IMR-90 (cell line): ENCODE data around the gene GBE1. TPM values are rescaled to one million over a fixed set of nuclear protein-coding genes. Genes with fewer than 3 reads are reported as not detected.

Source experiments
- ATAC-seq: fragments of 200-7000 bp; cut with Tn5 transposase; 2 replicates; pipeline ENCODE4 v1.9.1; 2020; ENCODE audit warnings: low read depth, mild to moderate bottlenecking, moderate library complexity
- BruUV-seq: library from RNA; stranded (reverse); fragments of 400-500 nt; replicated peaks from 2 replicates; lab custom pipeline; 2021; lab: Mats Ljungman, UMichigan
- CTCF ChIA-PET: fragments of 300-600 bp; formaldehyde crosslinking; extraction: SDS; loops from one replicate; lab custom pipeline; 2021; ENCODE audit warnings: antibody characterized with exemption; lab: Yijun Ruan, JAX
- POLR2A ChIA-PET: fragments of 300-600 bp; sonication (Branson Sonifier 250); formaldehyde crosslinking; loops from one replicate; lab custom pipeline; 2022; ENCODE audit warnings: antibody characterized with exemption; ENCODE audit not compliant: unreplicated experiment; lab: Charles Lee
- DNase-seq: peaks from one replicate; pipeline ENCODE4 v3.0.0; 2013
- H2AFZ ChIP-seq: replicated peaks from 2 replicates; pipeline ENCODE3; 2013; ENCODE audit warnings: low read length, mild to moderate bottlenecking; ENCODE audit not compliant: poor library complexity
- H2AK5ac ChIP-seq: 2 replicates; pipeline ENCODE4 v1.6.1; 2013; ENCODE audit warnings: low read depth, low read length, inconsistent platforms
- H2AK9ac ChIP-seq: replicated peaks from 2 replicates; pipeline ENCODE3; 2013; ENCODE audit warnings: mild to moderate bottlenecking, low read depth, low read length, moderate library complexity; ENCODE audit not compliant: poor library complexity
- H2BK120ac ChIP-seq: 2 replicates; pipeline ENCODE4 v1.6.1; 2013; ENCODE audit warnings: low read depth, low read length, inconsistent platforms
- H2BK15ac ChIP-seq: 3 replicates; pipeline ENCODE4 v1.6.1; 2013; ENCODE audit warnings: low read depth, low read length, inconsistent platforms
- H2BK20ac ChIP-seq: 2 replicates; pipeline ENCODE4 v1.6.1; 2013; ENCODE audit warnings: low read depth, mild to moderate bottlenecking, inconsistent platforms, low read length, moderate library complexity
- H2BK5ac ChIP-seq: 2 replicates; pipeline ENCODE4 v1.6.1; 2013; ENCODE audit warnings: mild to moderate bottlenecking, low read depth, low read length, inconsistent platforms; ENCODE audit not compliant: poor library complexity, severe bottlenecking
- H3K14ac ChIP-seq: replicated peaks from 2 replicates; pipeline ENCODE4 v1.6.1; 2013; ENCODE audit warnings: low read depth, low read length, inconsistent platforms
- H3K18ac ChIP-seq: 2 replicates; pipeline ENCODE4 v1.6.1; 2013; ENCODE audit warnings: low read depth, low read length, control low read depth
- H3K23ac ChIP-seq: 2 replicates; pipeline ENCODE4 v1.6.1; 2013; ENCODE audit warnings: low read depth, low read length, inconsistent platforms
- H3K27ac ChIP-seq: 2 replicates; pipeline ENCODE4 v1.5.1; 2013; ENCODE audit warnings: mild to moderate bottlenecking, control low read depth, low read length; ENCODE audit not compliant: insufficient read depth
- H3K27me3 ChIP-seq: 2 replicates; pipeline ENCODE4 v1.6.1; 2013; ENCODE audit warnings: low read length; ENCODE audit not compliant: control insufficient read depth, insufficient read depth
- H3K36me3 ChIP-seq: 2 replicates; pipeline ENCODE4 v1.6.1; 2013; ENCODE audit warnings: low read length, mixed read lengths; ENCODE audit not compliant: control insufficient read depth, insufficient read depth
- H3K4ac ChIP-seq: 2 replicates; pipeline ENCODE4 v1.6.1; 2013; ENCODE audit warnings: low read depth, low read length, inconsistent platforms
- H3K4me1 ChIP-seq: 2 replicates; pipeline ENCODE4 v1.6.1; 2013; ENCODE audit warnings: low read length, mixed read lengths; ENCODE audit not compliant: control insufficient read depth, insufficient read depth
- H3K4me2 ChIP-seq: 2 replicates; pipeline ENCODE4 v1.6.1; 2013; ENCODE audit warnings: low read depth, mild to moderate bottlenecking, control low read depth, low read length, moderate library complexity
- H3K4me3 ChIP-seq: 2 replicates; pipeline ENCODE4 v1.5.1; 2013; ENCODE audit warnings: low read depth, mild to moderate bottlenecking, control low read depth, low read length, moderate library complexity; ENCODE audit not compliant: insufficient read depth
- H3K56ac ChIP-seq: 2 replicates; pipeline ENCODE4 v1.6.1; 2013; ENCODE audit warnings: low read length, inconsistent platforms; ENCODE audit not compliant: insufficient read depth; ENCODE audit errors: extremely low read depth
- H3K79me1 ChIP-seq, 2 experiments: 2 replicates each; pipeline ENCODE4 v1.6.1; 2013; ENCODE audit warnings: low read length in 2 of 2, inconsistent platforms in 1 of 2, low read depth in 1 of 2
- H3K9ac ChIP-seq: 2 replicates; pipeline ENCODE4 v1.6.1; 2013; ENCODE audit warnings: low read depth, low read length, control low read depth
- H3K9me1 ChIP-seq: 2 replicates; pipeline ENCODE4 v1.6.1; 2013; ENCODE audit warnings: low read length, inconsistent platforms; ENCODE audit not compliant: insufficient read depth
- H3K9me3 ChIP-seq: 2 replicates; pipeline ENCODE4 v1.6.1; 2013; ENCODE audit warnings: low read length; ENCODE audit not compliant: control insufficient read depth, insufficient read depth
- H4K20me1 ChIP-seq: 2 replicates; pipeline ENCODE4 v1.6.1; 2013; ENCODE audit warnings: low read length, inconsistent platforms; ENCODE audit not compliant: insufficient read depth
- H4K5ac ChIP-seq: 2 replicates; pipeline ENCODE4 v1.6.1; 2013; ENCODE audit warnings: mild to moderate bottlenecking, low read depth, low read length, control low read depth
- H4K8ac ChIP-seq, 2 experiments: 2 replicates each; pipeline ENCODE4 v1.6.1; 2013; ENCODE audit warnings: low read depth in 2 of 2, low read length in 2 of 2, control low read depth in 1 of 2, inconsistent platforms in 1 of 2
- H4K91ac ChIP-seq: 2 replicates; pipeline ENCODE4 v1.6.1; 2013; ENCODE audit warnings: low read depth, low read length, inconsistent platforms; ENCODE audit not compliant: insufficient read depth
- CEBPB ChIP-seq: IDR thresholded peaks from 2 replicates; pipeline ENCODE4 v1.6.1; 2012; ENCODE audit warnings: low read depth, low read length, improper control_type of control experiment
- CHD1 ChIP-seq: IDR thresholded peaks from 2 replicates; pipeline ENCODE4 v1.6.1; 2012; ENCODE audit warnings: low read depth, low read length, improper control_type of control experiment
- MAFK ChIP-seq: IDR thresholded peaks from 2 replicates; pipeline ENCODE4 v1.6.1; 2012; ENCODE audit warnings: low read depth, low read length, improper control_type of control experiment
- MAZ ChIP-seq: IDR thresholded peaks from 2 replicates; pipeline ENCODE4 v1.6.1; 2012; ENCODE audit warnings: low read depth, mild to moderate bottlenecking, low read length, improper control_type of control experiment, moderate library complexity, borderline replicate concordance
- NFE2L2 ChIP-seq: fragments of 150-350 bp; IDR thresholded peaks from 2 replicates; pipeline ENCODE4 v1.6.1; 2016; ENCODE audit warnings: low read depth, mild to moderate bottlenecking, low read length
- SMC3 ChIP-seq: fragments of 150-350 bp; IDR thresholded peaks from 2 replicates; pipeline ENCODE4 v1.6.1; 2016; ENCODE audit warnings: low read depth, mild to moderate bottlenecking, antibody characterized with exemption, low read length, moderate library complexity
- dilution Hi-C: fragments of 300-500 bp; cut with HindIII; formaldehyde crosslinking; loops from one replicate; pipeline ENCODE4 v1.14.3; 2018; ENCODE audit warnings: low sequenced_read_pairs; ENCODE audit not compliant: unreplicated experiment
- in situ Hi-C: fragments of 300-500 bp; cut with MboI; formaldehyde crosslinking; loops from 3 replicates; pipeline ENCODE4 v1.14.3; 2019; ENCODE audit warnings: low sequenced_read_pairs, inconsistent platforms, mixed read lengths
- intact Hi-C: fragments of 100-400 bp; cut with micrococcal nuclease; formaldehyde crosslinking; loops from 2 replicates; pipeline ENCODE4 v1.10.0; 2022
- polyA plus RNA-seq, 3 experiments: library from polyadenylated mRNA; depleted of rRNA; stranded (reverse); fragments of >200 nt; gene quantifications; 2 replicates each; pipeline ENCODE4 v1.2.3, GENCODE V29; 2012; ENCODE audit warnings: low replicate concordance in 1 of 3
- total RNA-seq: library from RNA; depleted of rRNA; stranded (reverse); fragments of >200 nt; gene quantifications from 2 replicates; pipeline ENCODE4 v1.2.3, GENCODE V29; 2012
- TF ChIP-seq, protein P1 (sequence below): conservative IDR thresholded peaks from 2 replicates; pipeline ENCODE4 v1.5.1; 2012; ENCODE audit warnings: mild to moderate bottlenecking, low read depth, low read length, improper control_type of control experiment
- TF ChIP-seq, protein P2 (sequence below): fragments of 150-350 bp; IDR thresholded peaks from 2 replicates; pipeline ENCODE4 v1.6.1; 2016; ENCODE audit warnings: low read depth, mild to moderate bottlenecking, low read length, moderate library complexity, borderline replicate concordance

The GBE1 gene
- total and polyA plus RNA-seq, 2 of the 4 experiments (the other 2 are of a cell fraction) = 36.7 to 90.3 TPM

DNA sequence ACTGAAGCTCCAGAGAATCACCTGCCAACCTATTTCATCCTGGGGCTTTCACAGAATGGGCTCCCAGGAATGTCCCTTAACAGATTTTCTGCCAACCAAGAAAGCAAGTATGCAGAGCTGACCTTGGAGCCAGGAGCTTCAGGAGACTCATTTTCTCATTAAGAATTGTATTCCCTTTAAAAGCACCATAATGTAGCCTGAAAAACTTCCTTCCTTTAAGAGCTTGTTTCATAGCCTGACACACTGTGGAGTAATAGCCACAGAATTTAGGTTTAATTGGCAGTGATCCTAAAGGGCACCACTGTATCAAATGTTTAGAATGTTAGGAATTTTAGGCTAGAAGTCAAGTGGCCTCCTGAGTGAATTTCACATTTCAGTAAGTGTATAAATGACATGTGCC lies 309.8 kb downstream of the GBE1 start:
- Histone ChIP-seq H3K9me1 (no peaks in the 10 kb centered on the region), H2BK15ac (no peak overlapping the region), H4K5ac (no peak overlapping the region), H3K14ac (no peak overlapping the region), H2AFZ (no peak overlapping the region), H2BK5ac (no peak overlapping the region), H3K27me3 (no peaks in the 10 kb centered on the region), H3K23ac (no peak overlapping the region), H2BK20ac (no peak overlapping the region), H4K20me1 (no peaks in the 10 kb centered on the region), H3K18ac (no peak overlapping the region), H2AK5ac (no peak overlapping the region), H2BK120ac (no peak overlapping the region), H3K4me3 (no peak overlapping the region), H3K4me1 (no peaks in the 10 kb centered on the region), H3K9me3 (no peaks in the 10 kb centered on the region), H3K79me1 (no peaks in the 10 kb centered on the region), H2AK9ac (no peak overlapping the region), H3K56ac (no peak overlapping the region), H3K4me2 (no peak overlapping the region), H4K91ac (no peak overlapping the region), H3K36me3 (no peaks in the 10 kb centered on the region), H3K9ac (no peak overlapping the region), H3K27ac (no peak overlapping the region), H3K4ac (no peak overlapping the region), H4K8ac (no peak overlapping the region)
- dilution Hi-C loops (no loop called here), in situ Hi-C loops (no loop called here), intact Hi-C loops (loop anchor here (1.0 kb wide), 1 partner anchor 13 kb away; no protein-coding TSS in a partner anchor)
- CTCF ChIA-PET = no interaction called here
- no peak for TF ChIP-seq CEBPB
- no peak for TF ChIP-seq NFE2L2
- TF ChIP-seq MAZ = no peak
- TF ChIP-seq CHD1 = no peak
- TF ChIP-seq, protein P1, sequence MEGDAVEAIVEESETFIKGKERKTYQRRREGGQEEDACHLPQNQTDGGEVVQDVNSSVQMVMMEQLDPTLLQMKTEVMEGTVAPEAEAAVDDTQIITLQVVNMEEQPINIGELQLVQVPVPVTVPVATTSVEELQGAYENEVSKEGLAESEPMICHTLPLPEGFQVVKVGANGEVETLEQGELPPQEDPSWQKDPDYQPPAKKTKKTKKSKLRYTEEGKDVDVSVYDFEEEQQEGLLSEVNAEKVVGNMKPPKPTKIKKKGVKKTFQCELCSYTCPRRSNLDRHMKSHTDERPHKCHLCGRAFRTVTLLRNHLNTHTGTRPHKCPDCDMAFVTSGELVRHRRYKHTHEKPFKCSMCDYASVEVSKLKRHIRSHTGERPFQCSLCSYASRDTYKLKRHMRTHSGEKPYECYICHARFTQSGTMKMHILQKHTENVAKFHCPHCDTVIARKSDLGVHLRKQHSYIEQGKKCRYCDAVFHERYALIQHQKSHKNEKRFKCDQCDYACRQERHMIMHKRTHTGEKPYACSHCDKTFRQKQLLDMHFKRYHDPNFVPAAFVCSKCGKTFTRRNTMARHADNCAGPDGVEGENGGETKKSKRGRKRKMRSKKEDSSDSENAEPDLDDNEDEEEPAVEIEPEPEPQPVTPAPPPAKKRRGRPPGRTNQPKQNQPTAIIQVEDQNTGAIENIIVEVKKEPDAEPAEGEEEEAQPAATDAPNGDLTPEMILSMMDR = no peak
- TF ChIP-seq SMC3 = no peak
- TF ChIP-seq MAFK = no peak
- TF ChIP-seq, protein P2, sequence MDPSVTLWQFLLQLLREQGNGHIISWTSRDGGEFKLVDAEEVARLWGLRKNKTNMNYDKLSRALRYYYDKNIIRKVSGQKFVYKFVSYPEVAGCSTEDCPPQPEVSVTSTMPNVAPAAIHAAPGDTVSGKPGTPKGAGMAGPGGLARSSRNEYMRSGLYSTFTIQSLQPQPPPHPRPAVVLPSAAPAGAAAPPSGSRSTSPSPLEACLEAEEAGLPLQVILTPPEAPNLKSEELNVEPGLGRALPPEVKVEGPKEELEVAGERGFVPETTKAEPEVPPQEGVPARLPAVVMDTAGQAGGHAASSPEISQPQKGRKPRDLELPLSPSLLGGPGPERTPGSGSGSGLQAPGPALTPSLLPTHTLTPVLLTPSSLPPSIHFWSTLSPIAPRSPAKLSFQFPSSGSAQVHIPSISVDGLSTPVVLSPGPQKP = no peak
- ATAC-seq (no peak), DNase-seq (no peak)
- BruUV-seq = no TSS peak
- POLR2A ChIA-PET = no interaction called here
